Colonic mucosa (tissue), 4 donors: ENCODE results near the gene TRIB2. TPM values are rescaled to one million over a fixed set of nuclear protein-coding genes. Genes with fewer than 3 reads are reported as not detected.

Source experiments
- DNase-seq: peaks from one replicate; pipeline ENCODE4 v3.0.0-alpha.2; 2020
- H3K27ac ChIP-seq: fragments of 200-600 bp; one replicate; pipeline ENCODE4 v1.8.0; 2021
- H3K27me3 ChIP-seq: fragments of 200-600 bp; one replicate; pipeline ENCODE4 v1.8.0; 2021
- H3K36me3 ChIP-seq: fragments of 200-600 bp; one replicate; pipeline ENCODE4 v1.8.0; 2021
- H3K4me1 ChIP-seq: fragments of 200-600 bp; one replicate; pipeline ENCODE4 v1.8.0; 2021; ENCODE audit warnings: mild to moderate bottlenecking
- H3K4me3 ChIP-seq: fragments of 200-600 bp; one replicate; pipeline ENCODE4 v1.8.0; 2021
- H3K9ac ChIP-seq, 2 donors: one replicate each; pipeline ENCODE4 v1.7.0; 2013; ENCODE audit warnings: control low read depth in 2 of 2, low read depth in 2 of 2, low read length in 2 of 2
- H3K9me3 ChIP-seq: fragments of 200-600 bp; one replicate; pipeline ENCODE4 v1.8.0; 2021
- intact Hi-C: fragments of 100-400 bp; cut with DNase I; formaldehyde crosslinking; loops from one replicate; pipeline ENCODE4 v1.14.1; 2022
- total RNA-seq, 2 donors: library from RNA; stranded (reverse); fragmentation: NEBNext Ultra II Directional in 1 of 2; extraction: Animal tissue kit (Norgen Biotek cat#: 25700) in 1 of 2; gene quantifications; one replicate each; pipeline ENCODE4 v1.2.1, GENCODE V29; 2021
- TF ChIP-seq, protein P1 (sequence below): fragments of 200-600 bp; IDR thresholded peaks from one replicate; pipeline ENCODE4 v1.8.0; 2022; ENCODE audit warnings: antibody characterized with exemption, mild to moderate bottlenecking
- donor health status: healthy.
- donor health status: DM: no; HTN: no; CAD: no.
- donor health status: DM: no; HTN: no; CAD: no.

The TRIB2 gene
- total RNA-seq, 2 donors from 2014 or later = 3.7 to 10.5 TPM

DNA sequence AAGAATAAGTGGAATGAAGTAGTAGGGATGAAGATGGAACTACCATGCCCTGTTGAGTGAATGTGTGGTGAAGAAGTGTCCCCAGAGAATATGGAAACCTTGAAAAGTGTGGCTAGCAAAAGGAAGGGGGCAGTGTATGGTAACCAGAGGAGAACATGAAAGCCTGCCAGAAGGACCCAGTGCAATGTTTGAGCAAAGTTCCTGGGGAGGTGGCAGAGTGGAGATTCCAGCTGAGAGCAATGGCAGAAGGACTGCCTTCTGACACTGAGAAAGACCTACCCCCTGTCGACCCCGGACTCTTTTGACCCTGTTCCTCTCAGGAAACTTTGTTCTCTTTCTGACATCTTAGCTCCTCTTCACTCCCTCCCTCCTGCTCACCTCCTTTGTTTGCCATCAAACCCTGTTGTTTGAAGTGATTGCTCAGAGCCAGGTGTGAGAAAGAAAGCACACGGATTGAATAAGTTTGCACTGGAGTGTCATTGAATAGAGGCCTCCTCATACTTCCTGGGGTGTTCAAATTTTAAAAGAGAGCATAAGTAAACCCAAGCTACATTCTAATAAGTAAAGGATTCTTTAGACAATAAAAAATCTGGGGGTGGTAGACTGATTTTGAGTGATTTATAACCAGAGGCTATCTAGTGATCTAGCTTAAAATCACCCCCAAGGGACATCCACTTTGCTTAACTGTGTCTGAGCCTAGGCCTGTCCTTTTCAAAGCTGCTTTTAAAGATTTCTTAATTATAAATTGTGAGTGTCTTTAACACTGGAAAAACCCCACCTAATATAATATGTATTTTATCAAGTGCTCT lies 57.1 kb downstream of the TRIB2 start:
- Histone ChIP-seq H3K27me3 (no peaks in the 10 kb centered on the region), H3K9ac (no peak overlapping the region), H3K4me3 (no peak overlapping the region), H3K4me1 (no peaks in the 10 kb centered on the region), H3K9me3 (no peaks in the 10 kb centered on the region), H3K27ac (no peak overlapping the region), H3K36me3 (no peaks in the 10 kb centered on the region)
- DNase-seq = no peak
- intact Hi-C loops = no loop called here
- TF ChIP-seq, protein P1, sequence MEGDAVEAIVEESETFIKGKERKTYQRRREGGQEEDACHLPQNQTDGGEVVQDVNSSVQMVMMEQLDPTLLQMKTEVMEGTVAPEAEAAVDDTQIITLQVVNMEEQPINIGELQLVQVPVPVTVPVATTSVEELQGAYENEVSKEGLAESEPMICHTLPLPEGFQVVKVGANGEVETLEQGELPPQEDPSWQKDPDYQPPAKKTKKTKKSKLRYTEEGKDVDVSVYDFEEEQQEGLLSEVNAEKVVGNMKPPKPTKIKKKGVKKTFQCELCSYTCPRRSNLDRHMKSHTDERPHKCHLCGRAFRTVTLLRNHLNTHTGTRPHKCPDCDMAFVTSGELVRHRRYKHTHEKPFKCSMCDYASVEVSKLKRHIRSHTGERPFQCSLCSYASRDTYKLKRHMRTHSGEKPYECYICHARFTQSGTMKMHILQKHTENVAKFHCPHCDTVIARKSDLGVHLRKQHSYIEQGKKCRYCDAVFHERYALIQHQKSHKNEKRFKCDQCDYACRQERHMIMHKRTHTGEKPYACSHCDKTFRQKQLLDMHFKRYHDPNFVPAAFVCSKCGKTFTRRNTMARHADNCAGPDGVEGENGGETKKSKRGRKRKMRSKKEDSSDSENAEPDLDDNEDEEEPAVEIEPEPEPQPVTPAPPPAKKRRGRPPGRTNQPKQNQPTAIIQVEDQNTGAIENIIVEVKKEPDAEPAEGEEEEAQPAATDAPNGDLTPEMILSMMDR = no peak

DNA sequence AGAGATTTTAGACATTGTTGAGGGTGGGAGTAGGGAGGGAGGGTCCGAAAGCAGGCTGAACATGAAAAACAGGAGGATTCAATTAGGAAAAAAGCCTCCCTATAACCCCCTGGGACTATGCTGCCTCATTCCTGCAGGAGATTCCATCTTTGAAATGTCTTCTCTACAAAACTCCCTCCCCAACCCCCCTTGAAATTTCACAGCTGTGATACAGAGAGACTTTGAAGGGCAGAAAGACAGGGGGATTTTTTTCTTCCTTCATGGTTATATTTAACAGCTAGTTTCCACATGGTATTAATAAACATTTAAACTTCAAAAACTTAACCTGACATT lies 57.6 kb downstream of the TRIB2 start:
- Histone ChIP-seq H3K9me3 (no peaks in the 10 kb centered on the region), H3K36me3 (no peaks in the 10 kb centered on the region), H3K27me3 (no peaks in the 10 kb centered on the region), H3K4me1 (no peaks in the 10 kb centered on the region), H3K9ac (no peak overlapping the region), H3K4me3 (no peak overlapping the region), H3K27ac (no peak overlapping the region)
- TF ChIP-seq, protein P1 = no peak
- DNase-seq = no peak
- intact Hi-C loops = no loop called here

DNA sequence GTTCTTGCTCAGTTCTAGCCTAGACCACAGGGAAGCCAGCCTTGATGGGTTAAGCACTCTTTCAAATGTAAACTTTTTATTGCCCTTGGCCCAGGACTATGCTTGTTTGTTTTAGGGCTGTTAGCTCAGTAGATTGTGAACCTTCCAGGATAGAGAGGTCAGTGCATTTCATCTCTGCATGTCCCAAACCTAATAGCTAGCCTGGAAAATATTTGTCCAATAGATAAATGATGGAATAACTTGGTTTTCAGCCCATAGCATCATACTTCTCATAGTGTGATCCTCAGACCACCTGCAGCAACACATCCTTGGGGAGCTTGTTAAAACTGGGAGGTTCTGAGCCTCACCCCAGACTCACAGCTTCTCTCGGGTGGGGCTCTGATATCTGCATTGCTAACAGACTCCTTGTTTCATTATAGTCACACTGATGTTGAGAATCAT lies 59.8 kb downstream of the TRIB2 start:
- H3K9me3 ChIP-seq = no peaks in the 10 kb centered on the region
- H3K4me1 ChIP-seq = no peaks in the 10 kb centered on the region
- no peak for DNase-seq
- H3K4me3 ChIP-seq = no peak overlapping the region
- H3K9ac ChIP-seq = no peak overlapping the region
- intact Hi-C loops = no loop called here
- TF ChIP-seq, protein P1 = no peak
- no peaks in the 10 kb centered on the region for H3K27me3 ChIP-seq
- H3K27ac ChIP-seq = no peak overlapping the region
- H3K36me3 ChIP-seq = no peaks in the 10 kb centered on the region

DNA sequence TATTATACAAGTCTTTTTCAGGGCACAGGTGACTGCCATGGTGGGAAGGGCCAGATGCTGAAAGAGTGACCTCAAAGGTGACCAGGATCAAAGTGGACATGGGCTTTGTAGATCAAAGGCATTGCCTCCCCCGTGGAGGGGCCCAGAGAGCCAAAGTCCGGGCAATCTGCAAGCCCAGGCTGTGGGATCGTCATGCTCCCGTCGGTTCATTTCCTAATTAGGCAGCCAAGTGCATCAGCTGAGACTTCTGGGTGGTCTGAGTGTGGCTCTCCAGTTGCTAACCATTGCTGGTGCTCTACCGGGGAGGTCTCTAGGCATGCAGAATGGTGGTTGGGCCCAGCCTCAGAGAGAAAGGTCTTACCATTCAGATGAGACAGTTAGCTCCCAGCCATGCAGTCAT lies 61.6 kb downstream of the TRIB2 start:
- no peaks in the 10 kb centered on the region for H3K9me3 ChIP-seq
- no peak overlapping the region for H3K27ac ChIP-seq
- no peaks in the 10 kb centered on the region for H3K4me1 ChIP-seq
- no peak for DNase-seq
- H3K27me3 ChIP-seq = no peaks in the 10 kb centered on the region
- H3K36me3 ChIP-seq = no peaks in the 10 kb centered on the region
- TF ChIP-seq, protein P1 = no peak
- H3K9ac ChIP-seq = no peak overlapping the region
- H3K4me3 ChIP-seq = no peak overlapping the region
- intact Hi-C loops = no loop called here

DNA sequence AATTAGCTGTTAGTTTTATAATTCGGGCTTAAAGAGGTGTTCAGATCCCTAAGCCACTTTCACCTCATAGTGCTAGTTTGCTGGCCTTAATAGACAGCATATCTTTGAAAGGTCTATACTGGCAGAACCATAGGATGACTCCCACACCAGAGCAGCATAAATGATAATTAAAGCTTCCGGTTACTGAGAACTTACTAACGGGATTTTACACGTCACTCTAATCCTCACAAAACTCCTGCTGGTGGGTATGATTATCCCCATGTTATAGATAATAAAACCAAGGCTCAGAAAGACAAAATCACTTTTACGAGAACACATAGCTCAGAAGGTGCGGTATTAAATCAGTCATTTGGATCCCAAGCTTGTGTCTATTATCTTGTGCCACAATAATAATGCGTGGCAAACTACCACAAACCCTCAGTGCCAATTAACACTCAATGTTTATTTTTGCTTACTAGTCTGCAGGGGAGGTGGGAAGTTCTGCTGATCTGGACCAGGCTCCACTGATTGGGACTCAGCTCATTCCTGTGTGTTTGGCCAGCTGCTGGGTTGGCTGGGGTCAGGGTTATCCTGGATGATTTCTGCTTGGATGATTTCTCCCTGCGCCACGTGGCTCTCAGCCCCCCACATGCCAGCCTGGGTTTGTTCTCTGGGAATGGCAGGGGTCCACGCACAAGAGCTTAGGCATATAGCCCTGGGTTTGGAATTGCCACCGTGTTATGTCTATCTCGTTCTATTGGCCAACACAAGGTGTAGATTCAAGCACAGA lies 62.3 kb downstream of the TRIB2 start:
- H3K4me3 ChIP-seq = no peak overlapping the region
- H3K27ac ChIP-seq = no peak overlapping the region
- DNase-seq = no peak
- no peaks in the 10 kb centered on the region for H3K27me3 ChIP-seq
- H3K4me1 ChIP-seq = no peaks in the 10 kb centered on the region
- no peaks in the 10 kb centered on the region for H3K9me3 ChIP-seq
- no peaks in the 10 kb centered on the region for H3K36me3 ChIP-seq
- H3K9ac ChIP-seq = no peak overlapping the region
- TF ChIP-seq, protein P1 = no peak
- intact Hi-C loops = no loop called here
